ENCODE measurements around the gene MYO1D.

The MYO1D gene

DNA sequence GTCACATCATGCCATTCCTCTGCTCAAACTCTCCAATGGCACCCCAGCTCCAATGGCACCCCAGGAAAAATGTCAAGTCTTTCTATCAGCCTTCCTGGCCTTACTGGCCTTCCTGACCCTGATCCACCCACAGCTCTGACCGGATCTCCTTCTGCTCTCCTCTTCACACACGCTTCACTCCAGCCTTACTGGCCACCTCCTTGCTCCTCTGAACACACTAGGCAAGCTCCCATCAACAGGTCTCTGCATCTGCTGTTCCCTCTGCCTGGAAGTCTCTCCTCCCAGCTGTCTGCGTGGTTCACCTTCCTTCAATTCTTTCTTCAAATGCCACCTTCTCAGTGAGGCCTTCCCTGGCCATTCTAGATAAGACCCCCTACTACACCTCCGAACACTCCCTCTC is 43.4 kb downstream of the MYO1D start:
- Histone ChIP-seq H3K9me3 (ENCODE audit: severe bottlenecking) (no peaks in the 10 kb centered on the region), H3K27me3 (ENCODE audit: insufficient read depth, low read depth, severe bottlenecking) (no peaks in the 10 kb centered on the region), H3K36me3 (no peaks in the 10 kb centered on the region), H3K27ac (no peak overlapping the region), H3K4me3 (ENCODE audit: low read depth, low read length) (no peak overlapping the region)
- TF ChIP-seq, protein P1, sequence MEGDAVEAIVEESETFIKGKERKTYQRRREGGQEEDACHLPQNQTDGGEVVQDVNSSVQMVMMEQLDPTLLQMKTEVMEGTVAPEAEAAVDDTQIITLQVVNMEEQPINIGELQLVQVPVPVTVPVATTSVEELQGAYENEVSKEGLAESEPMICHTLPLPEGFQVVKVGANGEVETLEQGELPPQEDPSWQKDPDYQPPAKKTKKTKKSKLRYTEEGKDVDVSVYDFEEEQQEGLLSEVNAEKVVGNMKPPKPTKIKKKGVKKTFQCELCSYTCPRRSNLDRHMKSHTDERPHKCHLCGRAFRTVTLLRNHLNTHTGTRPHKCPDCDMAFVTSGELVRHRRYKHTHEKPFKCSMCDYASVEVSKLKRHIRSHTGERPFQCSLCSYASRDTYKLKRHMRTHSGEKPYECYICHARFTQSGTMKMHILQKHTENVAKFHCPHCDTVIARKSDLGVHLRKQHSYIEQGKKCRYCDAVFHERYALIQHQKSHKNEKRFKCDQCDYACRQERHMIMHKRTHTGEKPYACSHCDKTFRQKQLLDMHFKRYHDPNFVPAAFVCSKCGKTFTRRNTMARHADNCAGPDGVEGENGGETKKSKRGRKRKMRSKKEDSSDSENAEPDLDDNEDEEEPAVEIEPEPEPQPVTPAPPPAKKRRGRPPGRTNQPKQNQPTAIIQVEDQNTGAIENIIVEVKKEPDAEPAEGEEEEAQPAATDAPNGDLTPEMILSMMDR (IDR thresholded peaks at IDR 0.05; ENCODE audit: low read depth, low read length), result no peak
- no peak for DNase-seq

DNA sequence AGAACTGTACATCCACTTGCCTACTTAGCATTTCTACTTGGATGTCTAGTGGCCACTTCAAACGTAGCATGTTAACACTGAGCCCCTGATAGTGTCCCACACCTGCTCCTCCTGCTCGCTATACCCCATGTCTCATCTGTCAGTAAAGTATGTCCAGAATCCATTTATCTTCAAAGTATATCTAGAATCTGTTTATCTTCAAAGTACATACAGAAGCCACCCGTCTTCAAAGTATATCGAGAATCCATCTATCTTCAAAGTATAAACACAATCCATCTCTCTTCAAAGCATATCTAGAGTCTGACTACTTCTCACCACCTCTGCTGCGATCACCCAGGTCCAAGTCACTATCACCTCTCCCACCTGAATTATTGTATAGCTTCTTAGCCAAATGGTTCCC is 43.8 kb downstream of the MYO1D start:
- Histone ChIP-seq H3K27ac (no peak overlapping the region), H3K36me3 (no peaks in the 10 kb centered on the region), H3K9me3 (ENCODE audit: severe bottlenecking) (no peaks in the 10 kb centered on the region), H3K4me3 (ENCODE audit: low read depth, low read length) (no peak overlapping the region), H3K27me3 (ENCODE audit: insufficient read depth, low read depth, severe bottlenecking) (no peaks in the 10 kb centered on the region)
- no peak for DNase-seq
- TF ChIP-seq, protein P1 (IDR thresholded peaks at IDR 0.05; ENCODE audit: low read depth, low read length), result no peak

DNA sequence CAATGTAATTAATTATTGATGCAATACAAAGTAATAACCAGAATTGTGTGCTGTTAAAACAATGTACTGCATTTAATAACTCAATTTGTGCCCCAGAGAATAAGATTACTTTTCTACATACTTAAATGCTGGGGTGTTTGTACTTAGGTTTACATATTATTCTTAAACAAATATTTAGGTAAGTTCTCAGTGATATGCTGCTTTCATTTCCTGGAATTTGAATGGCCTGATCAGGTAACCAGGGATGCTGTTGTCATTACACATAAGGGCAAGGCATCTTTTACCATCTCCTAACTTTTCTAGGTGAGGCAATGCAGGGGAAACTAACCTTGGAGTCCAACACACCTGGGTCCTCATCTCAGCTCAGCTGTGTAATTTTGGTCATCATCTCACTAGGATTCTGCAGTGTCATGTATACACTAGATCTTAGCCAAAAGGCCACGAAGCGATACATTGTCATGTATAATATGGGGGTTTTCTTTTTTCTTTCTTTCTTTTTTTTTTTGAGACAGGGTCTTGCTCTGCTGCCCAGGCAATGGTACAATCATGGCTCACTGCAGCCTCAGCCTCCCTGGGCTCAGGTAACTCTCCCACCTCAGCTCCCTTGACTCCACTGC is 45.2 kb downstream of the MYO1D start:
- H3K4me3 ChIP-seq (ENCODE audit: low read depth, low read length), result no peak overlapping the region
- H3K27ac ChIP-seq, result no peak overlapping the region
- H3K9me3 ChIP-seq (ENCODE audit: severe bottlenecking), result no peaks in the 10 kb centered on the region
- H3K36me3 ChIP-seq, result no peaks in the 10 kb centered on the region
- no peaks in the 10 kb centered on the region for H3K27me3 ChIP-seq (ENCODE audit: insufficient read depth, low read depth, severe bottlenecking)
- no peak for DNase-seq
- TF ChIP-seq, protein P1 (IDR thresholded peaks at IDR 0.05; ENCODE audit: low read depth, low read length), result no peak

DNA sequence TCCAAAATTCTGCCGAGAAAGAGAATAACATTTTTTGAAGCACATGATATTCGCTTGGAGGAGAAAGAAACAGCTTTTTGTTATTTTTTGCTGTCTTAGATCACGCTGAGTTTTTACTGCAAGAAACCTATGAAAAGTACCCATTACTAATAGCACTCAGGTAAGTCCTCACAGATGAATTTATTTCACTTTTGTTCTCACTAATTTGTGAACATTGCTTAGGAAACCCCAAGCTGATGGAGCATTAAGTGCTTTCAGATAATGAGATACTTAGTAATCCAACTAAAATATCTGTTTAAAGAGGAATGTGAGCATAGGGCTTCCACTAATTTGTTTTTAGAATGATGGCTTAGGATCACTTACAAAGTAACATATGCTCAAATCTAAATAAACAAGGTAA is 45.7 kb downstream of the MYO1D start:
- TF ChIP-seq, protein P1 (IDR thresholded peaks at IDR 0.05; ENCODE audit: low read depth, low read length), result no peak
- no peaks in the 10 kb centered on the region for H3K27me3 ChIP-seq (ENCODE audit: insufficient read depth, low read depth, severe bottlenecking)
- DNase-seq, result no peak
- no peaks in the 10 kb centered on the region for H3K36me3 ChIP-seq
- no peak overlapping the region for H3K27ac ChIP-seq
- H3K4me3 ChIP-seq (ENCODE audit: low read depth, low read length), result no peak overlapping the region
- no peaks in the 10 kb centered on the region for H3K9me3 ChIP-seq (ENCODE audit: severe bottlenecking)

DNA sequence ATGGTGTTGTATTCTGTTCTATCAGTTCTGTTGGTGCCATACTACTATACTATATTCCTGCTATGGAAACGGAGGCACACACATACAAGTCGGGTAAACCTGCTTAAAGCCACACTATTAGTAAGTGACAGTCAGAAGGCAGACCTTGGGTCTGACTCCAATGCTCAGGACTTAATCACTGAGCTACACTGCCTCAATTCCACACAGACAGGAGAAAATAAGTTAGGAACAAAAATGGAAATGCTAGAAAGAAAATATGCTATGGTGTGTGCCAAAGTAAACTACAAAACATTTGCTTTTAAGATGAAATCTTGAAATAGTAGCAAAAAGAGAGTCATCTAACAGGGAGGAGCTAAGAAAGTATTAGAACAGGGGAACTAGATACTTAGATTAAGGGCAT is 48.1 kb downstream of the MYO1D start:
- Histone ChIP-seq H3K36me3 (no peaks in the 10 kb centered on the region), H3K27me3 (ENCODE audit: insufficient read depth, low read depth, severe bottlenecking) (no peaks in the 10 kb centered on the region), H3K4me3 (ENCODE audit: low read depth, low read length) (no peak overlapping the region), H3K27ac (no peak overlapping the region), H3K9me3 (ENCODE audit: severe bottlenecking) (no peaks in the 10 kb centered on the region)
- DNase-seq, result no peak
- TF ChIP-seq, protein P1 (IDR thresholded peaks at IDR 0.05; ENCODE audit: low read depth, low read length), result no peak

DNA sequence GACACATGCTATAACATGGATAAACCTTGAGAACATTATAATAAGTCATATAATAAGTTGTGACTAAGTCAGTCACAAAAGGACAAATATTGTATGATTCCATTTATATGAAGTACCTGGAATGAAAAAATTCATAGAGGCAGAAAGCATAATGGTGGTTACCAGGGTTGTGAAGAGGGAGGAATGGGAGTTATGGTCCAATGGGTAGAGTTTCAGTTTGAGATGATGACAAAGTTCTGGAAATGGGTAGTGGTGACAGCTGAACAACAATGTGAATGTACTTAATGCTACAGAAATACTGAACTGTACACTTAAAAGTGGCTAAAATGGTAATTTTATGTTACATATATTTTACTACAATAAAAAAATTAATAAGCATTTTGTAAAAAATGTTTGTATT is 49.7 kb downstream of the MYO1D start:
- H3K36me3 ChIP-seq, result no peaks in the 10 kb centered on the region
- H3K9me3 ChIP-seq (ENCODE audit: severe bottlenecking), result no peaks in the 10 kb centered on the region
- TF ChIP-seq, protein P1 (IDR thresholded peaks at IDR 0.05; ENCODE audit: low read depth, low read length), result no peak
- no peak for DNase-seq
- no peak overlapping the region for H3K4me3 ChIP-seq (ENCODE audit: low read depth, low read length)
- no peaks in the 10 kb centered on the region for H3K27me3 ChIP-seq (ENCODE audit: insufficient read depth, low read depth, severe bottlenecking)
- H3K27ac ChIP-seq, result no peak overlapping the region

All from WERI-Rb-1 (cell line).